ENCODE results near the gene ZNF644.

DNA sequence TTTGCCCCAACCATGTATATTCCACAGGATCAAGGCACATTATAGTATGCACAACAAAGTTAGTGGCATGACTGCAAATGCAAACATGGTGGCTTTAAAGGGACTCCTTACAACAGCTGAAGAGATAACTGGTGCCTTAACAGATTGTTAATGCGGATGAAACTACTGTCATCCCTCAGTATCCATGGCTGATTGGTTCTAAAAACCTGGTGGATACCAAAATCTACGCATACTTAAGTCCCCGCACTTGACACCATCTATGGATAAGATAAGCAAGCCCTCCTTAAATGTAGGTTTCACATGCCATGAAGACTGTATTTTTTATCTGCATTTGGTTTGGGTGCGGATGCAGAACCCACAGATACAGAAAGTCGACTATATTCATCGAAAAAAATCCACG, 73.5 kb downstream of the ZNF644 start:
- no peak for TF ChIP-seq POLR2A (IDR thresholded peaks at IDR 0.05)
- TF ChIP-seq, protein P1, sequence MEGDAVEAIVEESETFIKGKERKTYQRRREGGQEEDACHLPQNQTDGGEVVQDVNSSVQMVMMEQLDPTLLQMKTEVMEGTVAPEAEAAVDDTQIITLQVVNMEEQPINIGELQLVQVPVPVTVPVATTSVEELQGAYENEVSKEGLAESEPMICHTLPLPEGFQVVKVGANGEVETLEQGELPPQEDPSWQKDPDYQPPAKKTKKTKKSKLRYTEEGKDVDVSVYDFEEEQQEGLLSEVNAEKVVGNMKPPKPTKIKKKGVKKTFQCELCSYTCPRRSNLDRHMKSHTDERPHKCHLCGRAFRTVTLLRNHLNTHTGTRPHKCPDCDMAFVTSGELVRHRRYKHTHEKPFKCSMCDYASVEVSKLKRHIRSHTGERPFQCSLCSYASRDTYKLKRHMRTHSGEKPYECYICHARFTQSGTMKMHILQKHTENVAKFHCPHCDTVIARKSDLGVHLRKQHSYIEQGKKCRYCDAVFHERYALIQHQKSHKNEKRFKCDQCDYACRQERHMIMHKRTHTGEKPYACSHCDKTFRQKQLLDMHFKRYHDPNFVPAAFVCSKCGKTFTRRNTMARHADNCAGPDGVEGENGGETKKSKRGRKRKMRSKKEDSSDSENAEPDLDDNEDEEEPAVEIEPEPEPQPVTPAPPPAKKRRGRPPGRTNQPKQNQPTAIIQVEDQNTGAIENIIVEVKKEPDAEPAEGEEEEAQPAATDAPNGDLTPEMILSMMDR (IDR thresholded peaks at IDR 0.05), result no peak
- no peak for TF ChIP-seq EP300 (IDR thresholded peaks at IDR 0.05)

Data from suprapubic skin (tissue), 3 donors.